HepG2 (cell line): Measurements from ENCODE around the gene CCDC57. TPM values are rescaled to one million over a fixed set of nuclear protein-coding genes. Genes with fewer than 3 reads are reported as not detected.

Experiments
- NFE2 ChIP-seq: sonication (generic); formaldehyde crosslinking; IDR thresholded peaks from 2 replicates; pipeline ENCODE4 v1.4.0; 2020; ENCODE audit warnings: missing genetic modification reagents
- NFE2L2 ChIP-seq: fragments of 150-350 bp; IDR thresholded peaks from 2 replicates; pipeline ENCODE4 v1.6.1; 2014; ENCODE audit warnings: low read length
- NFYB ChIP-seq: sonication (generic); formaldehyde crosslinking; IDR thresholded peaks from 2 replicates; pipeline ENCODE4 v1.4.0; 2020; ENCODE audit warnings: missing genetic modification reagents
- PAWR ChIP-seq: sonication (generic); formaldehyde crosslinking; IDR thresholded peaks from 2 replicates; pipeline ENCODE4 v1.4.0; 2020; ENCODE audit warnings: missing genetic modification reagents, mild to moderate bottlenecking, borderline replicate concordance
- PREB ChIP-seq: sonication (generic); formaldehyde crosslinking; IDR thresholded peaks from 2 replicates; pipeline ENCODE4 v1.4.0; 2020; ENCODE audit warnings: missing genetic modification reagents
- REST ChIP-seq, 2 experiments: IDR thresholded peaks; 2 replicates each; pipeline ENCODE4 v1.6.1; 2011 to 2012; ENCODE audit warnings: low read length in 2 of 2, borderline replicate concordance in 1 of 2, low read depth in 1 of 2, mild to moderate bottlenecking in 1 of 2, moderate library complexity in 1 of 2
- SMARCE1 ChIP-seq: fragments of 450-650 bp; IDR thresholded peaks from 2 replicates; pipeline ENCODE4 v1.6.1; 2017; ENCODE audit warnings: borderline replicate concordance
- SMYD3 ChIP-seq: sonication (generic); formaldehyde crosslinking; IDR thresholded peaks from 2 replicates; pipeline ENCODE4 v1.8.1; 2023; ENCODE audit warnings: mild to moderate bottlenecking, missing genetic modification reagents
- SPEN ChIP-seq: sonication (generic); formaldehyde crosslinking; IDR thresholded peaks from 2 replicates; pipeline ENCODE4 v1.5.1; 2020; ENCODE audit warnings: low read depth, mild to moderate bottlenecking, missing genetic modification reagents
- SRSF4 ChIP-seq: fragments of 200-400 bp; formaldehyde crosslinking; IDR thresholded peaks from one replicate; pipeline ENCODE4 v1.6.1; 2018; ENCODE audit warnings: mild to moderate bottlenecking, low read depth, low read length, moderate library complexity; ENCODE audit not compliant: poor library complexity, severe bottlenecking
- STAG1 ChIP-seq: sonication (generic); formaldehyde crosslinking; IDR thresholded peaks from 2 replicates; pipeline ENCODE4 v1.4.0; 2020; ENCODE audit warnings: missing genetic modification reagents
- THAP8 ChIP-seq: sonication (generic); formaldehyde crosslinking; IDR thresholded peaks from 2 replicates; pipeline ENCODE4 v1.5.1; 2020; ENCODE audit warnings: missing genetic modification reagents, mild to moderate bottlenecking, borderline replicate concordance
- U2AF1 ChIP-seq: fragments of 200-400 bp; formaldehyde crosslinking; optimal IDR thresholded peaks from 2 replicates; pipeline ENCODE3; 2017; ENCODE audit warnings: mild to moderate bottlenecking, low read depth, low read length
- ZBTB34 ChIP-seq: sonication (generic); formaldehyde crosslinking; IDR thresholded peaks from 2 replicates; pipeline ENCODE4 v1.8.0; 2022; ENCODE audit warnings: mild to moderate bottlenecking, missing genetic modification reagents
- ZNF224 ChIP-seq: sonication (generic); formaldehyde crosslinking; IDR thresholded peaks from 2 replicates; pipeline ENCODE4 v1.5.0; 2020; ENCODE audit warnings: mild to moderate bottlenecking, missing genetic modification reagents
- ZNF230 ChIP-seq: sonication (generic); formaldehyde crosslinking; IDR thresholded peaks from 2 replicates; pipeline ENCODE4 v1.4.0; 2020; ENCODE audit warnings: mild to moderate bottlenecking, missing genetic modification reagents
- ZNF235 ChIP-seq: sonication (generic); formaldehyde crosslinking; IDR thresholded peaks from 2 replicates; pipeline ENCODE4 v1.8.1; 2023; ENCODE audit warnings: mild to moderate bottlenecking, missing genetic modification reagents, borderline replicate concordance
- ZNF337 ChIP-seq: sonication (generic); formaldehyde crosslinking; IDR thresholded peaks from 2 replicates; pipeline ENCODE4 v1.5.1; 2020; ENCODE audit warnings: missing genetic modification reagents, low read depth, mild to moderate bottlenecking, borderline replicate concordance
- ZNF569 ChIP-seq: sonication (generic); formaldehyde crosslinking; IDR thresholded peaks from 2 replicates; pipeline ENCODE4 v1.5.0; 2020; ENCODE audit warnings: mild to moderate bottlenecking, missing genetic modification reagents, moderate library complexity, borderline replicate concordance
- ZNF580 ChIP-seq: IDR thresholded peaks from 2 replicates; pipeline ENCODE4 v1.6.1; 2016; ENCODE audit warnings: low read depth, borderline replicate concordance
- ZNF597 ChIP-seq: sonication (generic); formaldehyde crosslinking; IDR thresholded peaks from 2 replicates; pipeline ENCODE4 v1.5.0; 2020; ENCODE audit warnings: missing genetic modification reagents
- ZNF790 ChIP-seq: sonication (generic); formaldehyde crosslinking; IDR thresholded peaks from 2 replicates; pipeline ENCODE4 v1.8.0; 2022; ENCODE audit warnings: missing genetic modification reagents, mild to moderate bottlenecking, borderline replicate concordance
- polyA plus RNA-seq, 8 experiments: library from polyadenylated mRNA; depleted of rRNA in 3 of 8; stranded (reverse) in 7 of 8; unstranded in 1 of 8; fragments of >200 nt; fragmentation: Illumina TruSeq in 4 of 8; extraction: Trizol in 4 of 8; gene quantifications; 2 replicates each; pipeline versions ENCODE4 v1.2.1 to v1.2.3, GENCODE V29; 2011 to 2016; ENCODE audit warnings: low read depth in 4 of 8, missing spikeins in 1 of 8, mixed read lengths in 1 of 8; ENCODE audit not compliant: insufficient read depth in 1 of 8
- total RNA-seq, 5 experiments: library from RNA; depleted of rRNA; stranded (reverse); fragments of >200 nt; fragmentation: Illumina TruSeq; extraction: Trizol; gene quantifications; 2 replicates each; pipeline ENCODE4 v1.2.3, GENCODE V29; 2016; ENCODE audit warnings: low read depth in 1 of 5

CCDC57 gene
- total and polyA plus RNA-seq, 2 of the 13 experiments (the other 11 are each of a cell fraction or from before 2014, with no cell fraction given): 59.3 to 59.9 TPM

GRCh38 chr17:82225368-82226029 is 12.9 kb upstream of the CCDC57 start (continued):
- TF ChIP-seq ZNF790 (CRISPR knock-in tag): no peak
- TF ChIP-seq ZBTB34 (CRISPR knock-in tag): no peak
- no peak for TF ChIP-seq ZNF235 (CRISPR knock-in tag)
- no peak for TF ChIP-seq ZNF569 (CRISPR knock-in tag)
- no peak for TF ChIP-seq U2AF1
- TF ChIP-seq STAG1: no peak
- TF ChIP-seq SMYD3 (CRISPR knock-in tag): no peak
- no peak for TF ChIP-seq REST (IDR thresholded peaks at IDR 0.05; ENCODE audit: borderline replicate concordance in 1 of 2, low read depth in 1 of 2, low read length in 2 of 2)
- TF ChIP-seq PREB: no peak
- TF ChIP-seq SMARCE1: no peak
- no peak for TF ChIP-seq ZNF337 (CRISPR knock-in tag)
- no peak for TF ChIP-seq SRSF4
- TF ChIP-seq ZNF230 (CRISPR knock-in tag): no peak
- no peak for TF ChIP-seq PAWR (CRISPR knock-in tag)
- TF ChIP-seq ZNF580 (CRISPR knock-in tag): peak; percentile 73; the same call in 1 of the 2 replicates
- no peak; the same call in 1 of the 2 replicates for TF ChIP-seq NFE2L2
- TF ChIP-seq ZNF224 (CRISPR knock-in tag): 0 out of 2 replicates have a peak, but pooled peaks have one; percentile 76
- TF ChIP-seq SPEN: no peak
- no peak for TF ChIP-seq NFYB (CRISPR knock-in tag)
- TF ChIP-seq THAP8: no peak
- peak; percentile 71; the same call in 1 of the 2 replicates for TF ChIP-seq NFE2
- TF ChIP-seq ZNF597: no peak
